Activated CD4-positive, alpha-beta T cell treated with anti-CD3 and anti-CD28 coated beads, Interleukin-2, amount 10 ng/mL, durations not matched to agents 24 days and 14 days (primary cell): ENCODE measurements around the gene DPPA5. TPM values are rescaled to one million over a fixed set of nuclear protein-coding genes. Genes with fewer than 3 reads are reported as not detected.
"Not testable (repeated sequence)": the region's sequence is repeated elsewhere in the genome, so short reads cannot be mapped to it uniquely, and the experiment has no call there.

ENCODE experiments used
- DNase-seq: peaks from one replicate; pipeline ENCODE4 v3.0.0; 2022
- H3K27ac Mint-ChIP-seq: one replicate; pipeline ENCODE4 v1.8.0; 2022; ENCODE audit warnings: mild to moderate bottlenecking, mixed read lengths
- H3K27me3 Mint-ChIP-seq: one replicate; pipeline ENCODE4 v1.8.0; 2022; ENCODE audit warnings: mixed read lengths
- H3K36me3 Mint-ChIP-seq: one replicate; pipeline ENCODE4 v1.8.0; 2022; ENCODE audit warnings: low read depth, mild to moderate bottlenecking, mixed read lengths
- H3K4me1 Mint-ChIP-seq: one replicate; pipeline ENCODE4 v1.8.0; 2021; ENCODE audit warnings: mixed read lengths
- H3K4me3 Mint-ChIP-seq: one replicate; pipeline ENCODE4 v1.8.0; 2022; ENCODE audit warnings: mild to moderate bottlenecking, moderate library complexity, mixed read lengths
- H3K9me3 Mint-ChIP-seq: one replicate; pipeline ENCODE4 v1.8.0; 2021; ENCODE audit warnings: mixed read lengths
- intact Hi-C: fragments of 100-400 bp; cut with micrococcal nuclease; formaldehyde crosslinking; loops from one replicate; pipeline ENCODE4 v1.15.1; 2023
- total RNA-seq: library from RNA; stranded (reverse); gene quantifications from 2 replicates; pipeline ENCODE4 v1.2.3, GENCODE V29; 2022

Gene DPPA5
- not detected in 2 replicates for total RNA-seq

- Mint-ChIP-seq H3K36me3 (no peaks in the 10 kb centered on the region), H3K27ac (no peak within 1 kb of the TSS), H3K27me3 (peaks cover 26% of the 10 kb centered on the region), H3K4me1 (no peaks in the 10 kb centered on the region), H3K4me3 (no peak within 1 kb of the TSS), H3K9me3 (no peaks in the 10 kb centered on the region)
- intact Hi-C loops, result no loop called here
- DNase-seq, result no peak
Observed at GRCh38 chr6:73353636-73354593, at the start of gene DPPA5. DPPA5 (minus strand) TSS chr6:73354276; CDS start chr6:73354225, 51 bp downstream.

GRCh38 chr6:73400656-73401055 is 46.6 kb upstream of the DPPA5 start:
- Mint-ChIP-seq H3K36me3 (peaks cover 6% of the 10 kb centered on the region), H3K9me3 (no peaks in the 10 kb centered on the region), H3K27me3 (no peaks in the 10 kb centered on the region), H3K27ac (no peak overlapping the region), H3K4me3 (no peak overlapping the region), H3K4me1 (peaks cover 2% of the 10 kb centered on the region)
- no peak for DNase-seq
- intact Hi-C loops, result no loop called here

DNA sequence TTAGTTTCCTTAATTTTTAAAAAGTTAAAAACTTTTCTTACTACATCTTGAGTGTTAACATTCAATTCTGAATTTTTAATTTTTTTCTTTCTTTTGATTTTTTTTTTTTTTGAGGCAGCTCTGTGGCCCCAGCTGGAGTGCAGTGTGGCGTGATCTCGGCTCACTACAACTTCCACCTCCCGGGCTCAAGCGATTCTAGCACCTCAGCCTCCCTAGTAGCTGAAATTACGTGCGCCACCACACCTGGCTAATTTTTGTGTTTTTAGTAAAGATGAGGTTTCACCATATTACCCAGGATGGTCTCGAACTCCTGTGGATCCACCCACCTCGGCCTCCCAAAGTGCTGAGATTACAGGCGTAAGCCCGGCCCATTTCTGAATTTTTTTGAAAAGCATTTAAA is 41.8 kb upstream of the DPPA5 start:
- H3K27ac Mint-ChIP-seq, result no peak overlapping the region
- no peak overlapping the region for H3K4me3 Mint-ChIP-seq
- peaks cover 3% of the 10 kb centered on the region for H3K9me3 Mint-ChIP-seq
- DNase-seq, result no peak
- peaks cover 18% of the 10 kb centered on the region for H3K4me1 Mint-ChIP-seq
- H3K36me3 Mint-ChIP-seq, result peaks cover 12% of the 10 kb centered on the region
- intact Hi-C loops, result no loop called here
- no peaks in the 10 kb centered on the region for H3K27me3 Mint-ChIP-seq

- Mint-ChIP-seq H3K4me1 (peaks cover 20% of the 10 kb centered on the region), H3K4me3 (peak within 1 kb of the TSS; percentile 75), H3K9me3 (peaks cover 3% of the 10 kb centered on the region), H3K27me3 (no peaks in the 10 kb centered on the region), H3K36me3 (peaks cover 12% of the 10 kb centered on the region), H3K27ac (peak within 1 kb of the TSS; percentile 88)
- intact Hi-C loops, result no loop called here
- peak; percentile 85 for DNase-seq
Observed at GRCh38 chr6:73394577-73395354, 40.7 kb upstream of the DPPA5 start, which contains the start of gene DDX43. DDX43 (plus strand) TSS chr6:73394828; CDS start chr6:73394906, 78 bp downstream.

DNA sequence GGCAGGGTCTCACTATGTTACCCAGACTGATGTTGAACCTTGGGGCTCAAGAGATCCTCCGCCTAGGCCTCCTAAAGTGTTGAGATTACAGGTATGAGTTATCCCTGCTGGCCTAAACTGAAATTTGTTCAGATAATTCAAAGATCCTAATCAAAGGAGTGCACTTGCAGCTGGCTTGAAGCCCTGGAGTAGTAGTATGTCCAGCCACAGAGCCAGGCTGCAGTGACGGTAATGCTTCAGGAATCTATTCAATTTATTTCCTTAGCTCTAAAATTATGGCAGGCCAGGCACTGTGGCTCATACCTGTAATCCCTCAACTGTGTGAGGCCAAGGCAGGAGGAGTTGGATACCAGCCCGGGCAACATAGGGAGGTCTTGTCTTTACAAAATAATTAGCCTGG is 39.2 kb upstream of the DPPA5 start:
- Mint-ChIP-seq H3K27me3 (no peaks in the 10 kb centered on the region), H3K9me3 (peaks cover 3% of the 10 kb centered on the region), H3K4me1 (peaks cover 23% of the 10 kb centered on the region), H3K36me3 (peaks cover 10% of the 10 kb centered on the region), H3K4me3 (no peak overlapping the region), H3K27ac (no peak overlapping the region)
- DNase-seq, result no peak
- intact Hi-C loops, result no loop called here

DNA sequence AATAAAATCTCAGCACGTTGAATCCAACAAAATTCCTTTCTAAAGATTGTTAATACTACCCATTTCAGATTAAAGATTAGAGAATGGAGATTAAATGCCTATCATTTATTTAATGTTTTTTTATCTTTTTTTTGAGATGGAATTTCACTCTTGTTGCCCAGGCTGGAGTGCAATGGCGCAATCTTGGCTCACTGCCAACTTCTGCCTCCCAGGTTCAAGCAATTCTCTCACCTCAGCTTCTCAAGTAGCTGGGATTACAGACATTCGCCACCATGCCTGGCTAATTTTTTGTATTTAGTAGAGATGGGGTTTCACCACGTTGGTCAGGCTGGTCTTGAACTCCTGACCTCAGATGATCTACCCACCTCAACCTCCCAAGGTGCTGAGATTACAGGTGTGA is 38.1 kb upstream of the DPPA5 start:
- H3K27ac Mint-ChIP-seq, DNase-seq: not testable (repeated sequence)

DNA sequence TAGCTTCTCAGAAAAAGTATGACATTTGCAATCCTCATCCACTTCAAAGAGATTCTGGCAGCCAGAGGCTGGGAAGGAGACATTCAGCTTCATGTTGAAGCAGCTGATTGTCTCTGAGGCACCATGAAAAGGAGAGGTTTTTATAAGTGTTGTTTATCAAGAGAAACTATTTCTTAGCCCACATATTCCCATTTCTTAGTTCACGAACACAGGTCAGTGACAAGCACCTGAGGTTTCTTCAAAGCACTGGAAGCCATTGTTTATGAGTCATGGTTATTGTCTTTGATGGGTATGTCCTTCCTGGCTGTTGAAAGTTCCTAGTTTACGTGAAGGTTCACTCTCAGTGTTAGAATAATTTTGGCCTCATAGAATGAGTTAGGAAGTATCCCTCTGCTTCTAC is 37.6 kb upstream of the DPPA5 start:
- Mint-ChIP-seq H3K27me3 (peaks cover 1% of the 10 kb centered on the region), H3K36me3 (peaks cover 10% of the 10 kb centered on the region), H3K9me3 (peaks cover 3% of the 10 kb centered on the region), H3K27ac (peak overlapping the region; percentile 68), H3K4me1 (peaks cover 24% of the 10 kb centered on the region), H3K4me3 (peak overlapping the region; percentile 50)
- intact Hi-C loops, result no loop called here
- peak; percentile 60 for DNase-seq

More for the DNA sequence above, 38.1 kb upstream of the DPPA5 start:
- H3K4me3 Mint-ChIP-seq, H3K36me3 Mint-ChIP-seq, intact Hi-C loops, H3K9me3 Mint-ChIP-seq, H3K27me3 Mint-ChIP-seq: not testable (repeated sequence)
- H3K4me1 Mint-ChIP-seq, result peaks cover 24% of the 10 kb centered on the region

DNA sequence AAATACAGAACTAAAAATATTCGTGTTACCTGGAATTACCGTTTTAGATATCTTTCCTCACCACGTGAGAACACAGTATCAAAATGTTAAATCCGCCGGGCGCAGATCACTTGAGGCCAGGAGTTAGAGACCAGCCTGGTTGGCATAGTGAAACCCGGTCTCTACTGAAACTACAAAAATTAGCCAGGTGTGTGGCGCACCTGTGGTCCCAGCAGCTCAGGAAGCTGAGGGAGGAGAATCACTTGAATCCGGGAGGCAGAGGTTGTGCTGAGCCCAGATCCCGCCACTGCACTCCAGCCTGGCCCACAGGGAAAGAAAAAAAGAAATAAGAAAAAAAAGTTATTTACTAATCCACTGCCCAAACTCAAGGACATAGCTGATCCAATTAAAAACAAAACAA is 35.8 kb upstream of the DPPA5 start:
- Mint-ChIP-seq H3K9me3 (peaks cover 3% of the 10 kb centered on the region), H3K36me3 (peaks cover 10% of the 10 kb centered on the region)
- no peak for DNase-seq

DNA sequence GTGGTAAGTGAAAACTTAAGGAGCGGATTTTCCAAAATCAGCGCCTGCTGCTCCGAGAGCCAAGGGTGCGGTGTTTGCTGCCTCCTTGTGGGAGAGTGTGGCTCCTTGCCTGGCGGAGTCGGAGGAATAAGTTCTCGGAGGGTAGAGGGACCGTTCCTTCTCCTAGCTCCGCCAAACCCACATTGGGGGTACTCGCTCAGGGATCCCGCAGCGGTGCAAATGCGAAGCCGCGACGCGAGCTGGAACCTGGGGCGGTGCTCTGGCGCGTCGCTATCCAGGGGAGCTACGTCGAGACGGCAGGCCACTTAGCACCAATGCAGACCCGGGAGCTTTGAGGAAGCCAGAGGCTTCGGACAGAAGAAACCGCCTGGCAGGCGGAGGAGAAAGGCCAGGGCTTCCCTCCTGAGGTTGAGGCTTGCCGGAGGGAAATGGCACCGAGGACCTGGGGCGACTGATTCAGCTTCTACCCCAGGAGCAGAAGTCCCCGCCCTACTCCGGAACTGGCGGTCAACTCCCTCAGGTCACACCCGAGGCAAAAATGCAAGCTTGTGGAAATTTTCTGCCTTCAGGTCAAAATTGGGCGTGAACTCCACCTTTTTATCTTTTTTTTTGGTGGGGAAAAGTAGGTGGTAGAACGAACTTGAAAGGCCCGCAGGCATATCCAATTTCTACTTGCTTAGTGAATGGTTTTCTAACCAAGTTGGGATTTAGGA is 34.9 kb upstream of the DPPA5 start:
- Mint-ChIP-seq H3K4me3 (peak overlapping the region; percentile 87), H3K4me1 (peaks cover 26% of the 10 kb centered on the region), H3K27me3 (peaks cover 1% of the 10 kb centered on the region), H3K9me3 (peaks cover 3% of the 10 kb centered on the region), H3K27ac (peak overlapping the region; percentile 81), H3K36me3 (peaks cover 10% of the 10 kb centered on the region)
- intact Hi-C loops, result no loop called here
- peak; percentile 89 for DNase-seq

More for the DNA sequence above, 35.8 kb upstream of the DPPA5 start:
- Mint-ChIP-seq H3K27me3 (peaks cover 1% of the 10 kb centered on the region), H3K4me3 (no peak overlapping the region), H3K27ac (no peak overlapping the region), H3K4me1 (peaks cover 26% of the 10 kb centered on the region)
- intact Hi-C loops, result no loop called here

- H3K4me1 Mint-ChIP-seq, result peaks cover 24% of the 10 kb centered on the region
- peaks cover 5% of the 10 kb centered on the region for H3K36me3 Mint-ChIP-seq
- peak overlapping the region; percentile 81 for H3K27ac Mint-ChIP-seq
- intact Hi-C loops, result no loop called here
- H3K27me3 Mint-ChIP-seq, result peaks cover 1% of the 10 kb centered on the region
- H3K4me3 Mint-ChIP-seq, result peak overlapping the region; percentile 87
- H3K9me3 Mint-ChIP-seq, result peaks cover under 1% of the 10 kb centered on the region
- DNase-seq, result no peak
Observed at GRCh38 chr6:73388433-73388799, 34.3 kb upstream of the DPPA5 start.

GRCh38 chr6:73382462-73383113 is 28.5 kb upstream of the DPPA5 start:
- intact Hi-C loops, result no loop called here
- Mint-ChIP-seq H3K4me1 (peaks cover 2% of the 10 kb centered on the region), H3K36me3 (no peaks in the 10 kb centered on the region), H3K27me3 (no peaks in the 10 kb centered on the region), H3K9me3 (no peaks in the 10 kb centered on the region), H3K27ac (no peak overlapping the region), H3K4me3 (no peak overlapping the region)
- DNase-seq, result no peak

DNA sequence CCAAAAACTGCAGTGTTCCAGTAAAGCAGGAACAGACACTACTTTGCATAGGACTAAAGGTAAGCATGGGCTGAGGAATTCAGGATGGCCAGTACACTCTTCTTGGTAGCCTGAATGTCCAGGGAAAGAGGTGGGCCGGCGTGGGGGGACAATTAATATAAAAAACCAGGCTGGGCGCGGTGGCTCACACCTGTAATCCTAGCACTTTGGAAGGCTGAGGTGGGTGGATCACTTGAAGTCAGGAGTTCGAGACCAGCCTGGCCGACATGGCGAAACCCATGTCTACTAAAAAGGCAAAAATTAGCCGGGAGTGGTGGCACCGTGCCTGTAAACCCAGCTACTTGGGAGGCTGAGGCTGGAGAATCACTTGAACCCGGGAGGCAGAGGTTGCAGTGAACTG is 27.5 kb upstream of the DPPA5 start:
- DNase-seq, H3K9me3 Mint-ChIP-seq, H3K27me3 Mint-ChIP-seq, H3K36me3 Mint-ChIP-seq, intact Hi-C loops, H3K4me1 Mint-ChIP-seq, H3K27ac Mint-ChIP-seq, H3K4me3 Mint-ChIP-seq: not testable (repeated sequence)

- no peak overlapping the region for H3K4me3 Mint-ChIP-seq
- no peak for DNase-seq
- intact Hi-C loops, result no loop called here
- H3K27ac Mint-ChIP-seq, result no peak overlapping the region
- no peaks in the 10 kb centered on the region for H3K27me3 Mint-ChIP-seq
- no peaks in the 10 kb centered on the region for H3K36me3 Mint-ChIP-seq
- H3K4me1 Mint-ChIP-seq, result no peaks in the 10 kb centered on the region
- no peaks in the 10 kb centered on the region for H3K9me3 Mint-ChIP-seq
Observed at GRCh38 chr6:73377225-73377624, 23.1 kb upstream of the DPPA5 start.
